ENCODE results near the gene MAPKAPK5. TPM values are rescaled to one million over a fixed set of nuclear protein-coding genes. Genes with fewer than 3 reads are reported as not detected.

Gene MAPKAPK5
- total RNA-seq, 3 donors from 2014 or later = 38.2 to 59.7 (median 40.0) TPM

GRCh38 chr12:111901182-111901581 is 59.2 kb downstream of the MAPKAPK5 start:
- TF ChIP-seq CTCF (IDR thresholded peaks at IDR 0.05) (no peak), POLR2AphosphoS5 (IDR thresholded peaks at IDR 0.05) (no peak), POLR2A (IDR thresholded peaks at IDR 0.05) (no peak)
- intact Hi-C loops (cut with DNase I; ENCODE audit: low total_unique reads) = no loop called here
- H3K9me3 ChIP-seq = no peaks in the 10 kb centered on the region
- H3K4me1 ChIP-seq = no peaks in the 10 kb centered on the region
- no peaks in the 10 kb centered on the region for H3K36me3 ChIP-seq
- no peaks in the 10 kb centered on the region for H3K27me3 ChIP-seq
- H3K4me3 ChIP-seq = no peak overlapping the region
- DNase-seq (ENCODE audit: low spot score in 2 of 2) = no peak
- H3K27ac ChIP-seq = no peak overlapping the region

- Histone ChIP-seq H3K4me1 (no peaks in the 10 kb centered on the region), H3K9me3 (no peaks in the 10 kb centered on the region), H3K4me3 (no peak overlapping the region), H3K36me3 (no peaks in the 10 kb centered on the region), H3K27me3 (no peaks in the 10 kb centered on the region), H3K27ac (no peak overlapping the region)
- no peak for TF ChIP-seq POLR2A (IDR thresholded peaks at IDR 0.05)
- TF ChIP-seq POLR2AphosphoS5 (IDR thresholded peaks at IDR 0.05) = no peak
- TF ChIP-seq CTCF (IDR thresholded peaks at IDR 0.05) = no peak
- no peak for DNase-seq (ENCODE audit: low spot score in 2 of 2)
- intact Hi-C loops (cut with DNase I; ENCODE audit: low total_unique reads) = no loop called here
These were observed 62.5 kb downstream of the MAPKAPK5 start for GRCh38 chr12:111904446-111904975.

GRCh38 chr12:111905502-111905901 is 63.5 kb downstream of the MAPKAPK5 start:
- DNase-seq (ENCODE audit: low spot score in 2 of 2) = no peak
- Histone ChIP-seq H3K36me3 (no peaks in the 10 kb centered on the region), H3K9me3 (no peaks in the 10 kb centered on the region), H3K27me3 (no peaks in the 10 kb centered on the region), H3K27ac (no peak overlapping the region), H3K4me1 (no peaks in the 10 kb centered on the region), H3K4me3 (no peak overlapping the region)
- intact Hi-C loops (cut with DNase I; ENCODE audit: low total_unique reads) = no loop called here
- no peak for TF ChIP-seq CTCF (IDR thresholded peaks at IDR 0.05)
- TF ChIP-seq POLR2A (IDR thresholded peaks at IDR 0.05) = no peak
- no peak for TF ChIP-seq POLR2AphosphoS5 (IDR thresholded peaks at IDR 0.05)

GRCh38 chr12:111907740-111908139 is 65.7 kb downstream of the MAPKAPK5 start:
- no peak for DNase-seq (ENCODE audit: low spot score in 2 of 2)
- Histone ChIP-seq H3K9me3 (no peaks in the 10 kb centered on the region), H3K27ac (no peak overlapping the region), H3K4me3 (no peak overlapping the region), H3K36me3 (no peaks in the 10 kb centered on the region), H3K27me3 (no peaks in the 10 kb centered on the region), H3K4me1 (no peaks in the 10 kb centered on the region)
- no peak for TF ChIP-seq CTCF (IDR thresholded peaks at IDR 0.05)
- no peak for TF ChIP-seq POLR2AphosphoS5 (IDR thresholded peaks at IDR 0.05)
- no peak for TF ChIP-seq POLR2A (IDR thresholded peaks at IDR 0.05)
- intact Hi-C loops (cut with DNase I; ENCODE audit: low total_unique reads) = no loop called here

- no peak for DNase-seq (ENCODE audit: low spot score in 2 of 2)
- no peak overlapping the region for H3K27ac ChIP-seq
- no peak overlapping the region for H3K4me3 ChIP-seq
- H3K27me3 ChIP-seq = no peaks in the 10 kb centered on the region
- H3K4me1 ChIP-seq = no peaks in the 10 kb centered on the region
- no peaks in the 10 kb centered on the region for H3K36me3 ChIP-seq
- no peaks in the 10 kb centered on the region for H3K9me3 ChIP-seq
- TF ChIP-seq CTCF (IDR thresholded peaks at IDR 0.05) (no peak), POLR2AphosphoS5 (IDR thresholded peaks at IDR 0.05) (no peak), POLR2A (IDR thresholded peaks at IDR 0.05) (no peak)
- intact Hi-C loops (cut with DNase I; ENCODE audit: low total_unique reads) = no loop called here
These were observed 83.1 kb downstream of the MAPKAPK5 start for GRCh38 chr12:111925171-111925570.
